Activated CD4-positive, alpha-beta memory T cell treated with anti-CD3 and anti-CD28 coated beads for 36 hours (primary cell): ENCODE data around the gene RBBP8NL. TPM values are rescaled to one million over a fixed set of nuclear protein-coding genes. Genes with fewer than 3 reads are reported as not detected.

Source experiments
- CTCF ChIA-PET: fragments of 350-600 bp; sonication (Branson Sonifier 250); formaldehyde crosslinking; loops from one replicate; lab custom pipeline; 2021; ENCODE audit warnings: antibody characterized with exemption, inconsistent platforms; lab: Charles Lee
- POLR2A ChIA-PET: fragments of 350-600 bp; sonication (Branson Sonifier 250); formaldehyde crosslinking; loops from one replicate; lab custom pipeline; 2021; ENCODE audit warnings: antibody characterized with exemption; lab: Charles Lee
- DNase-seq: peaks from one replicate; pipeline ENCODE4 v3.0.0-alpha.2; 2020
- H3K27ac Mint-ChIP-seq: one replicate; pipeline ENCODE4 v1.8.0; 2021; ENCODE audit warnings: mixed read lengths
- H3K27me3 Mint-ChIP-seq: one replicate; pipeline ENCODE4 v1.8.0; 2021; ENCODE audit warnings: mixed read lengths
- H3K36me3 Mint-ChIP-seq: one replicate; pipeline ENCODE4 v1.8.0; 2021; ENCODE audit warnings: mixed read lengths
- H3K4me1 Mint-ChIP-seq: one replicate; pipeline ENCODE4 v1.8.0; 2021; ENCODE audit warnings: low read depth, mixed read lengths
- H3K4me3 Mint-ChIP-seq: one replicate; pipeline ENCODE4 v1.8.0; 2021; ENCODE audit warnings: mild to moderate bottlenecking, mixed read lengths
- H3K9me3 Mint-ChIP-seq: one replicate; pipeline ENCODE4 v1.8.0; 2021; ENCODE audit warnings: mixed read lengths
- intact Hi-C: fragments of 100-400 bp; cut with micrococcal nuclease; formaldehyde crosslinking; loops from one replicate; pipeline ENCODE4 v1.15.1; 2023
- total RNA-seq, 2 experiments: library from RNA; stranded (reverse); gene quantifications; one replicate each; pipeline ENCODE4 v1.2.3, GENCODE V29; 2021

RBBP8NL gene
- total RNA-seq, 2 experiments from 2014 or later: not detected

DNA sequence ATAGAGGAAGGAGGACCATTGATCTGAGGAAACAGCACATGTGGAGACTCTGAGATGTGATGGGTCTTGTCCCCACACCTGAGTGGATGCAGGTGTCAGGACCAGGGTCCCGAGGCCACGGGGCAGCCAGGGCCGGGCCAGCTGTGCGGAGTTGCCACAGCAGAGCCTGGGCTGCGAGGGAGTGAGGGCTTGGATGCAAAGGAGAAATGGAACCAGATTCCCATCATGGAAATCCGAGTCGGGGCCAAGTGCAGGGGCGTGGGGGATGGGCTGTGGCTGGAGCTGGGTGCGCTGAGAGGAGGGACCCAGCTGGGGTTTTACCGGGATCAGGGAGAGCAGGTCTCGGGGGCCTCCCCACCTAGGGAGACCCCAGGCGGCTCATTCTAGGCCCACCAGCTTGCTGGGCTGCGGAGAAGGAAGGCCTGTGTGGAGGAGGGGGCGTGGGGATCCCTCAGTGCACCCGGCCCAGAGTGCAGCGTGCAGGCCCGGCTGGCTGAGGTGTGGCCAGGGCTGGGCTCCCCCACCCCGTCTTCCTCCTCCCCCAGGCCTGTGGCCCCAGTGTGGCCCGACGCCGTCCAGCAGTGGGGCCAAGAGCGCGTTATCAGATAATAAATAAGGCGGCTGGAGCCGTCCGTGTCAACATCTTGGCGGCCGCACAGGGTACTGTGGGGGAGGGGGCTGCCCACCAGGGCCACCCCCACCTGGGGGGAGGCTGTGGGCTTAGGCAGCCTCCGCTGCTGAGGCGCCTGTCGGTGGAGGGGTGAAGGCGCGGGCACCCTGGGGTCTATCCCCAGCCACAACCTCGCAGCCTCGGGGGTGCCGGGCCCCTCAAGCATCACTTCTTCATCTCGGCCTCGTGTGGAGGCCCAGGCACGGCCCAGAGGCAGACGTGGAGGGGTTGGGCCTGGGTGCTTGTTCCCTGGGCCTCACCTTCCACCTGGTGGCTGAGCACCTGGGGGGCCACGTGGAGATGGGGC lies 31.2 kb upstream of the RBBP8NL start:
- H3K36me3 Mint-ChIP-seq: no peaks in the 10 kb centered on the region
- intact Hi-C loops: no loop called here
- ChIA-PET CTCF (no interaction called here), POLR2A (no interaction called here)
- no peak overlapping the region for H3K4me3 Mint-ChIP-seq
- no peaks in the 10 kb centered on the region for H3K4me1 Mint-ChIP-seq
- no peak for DNase-seq
- no peak overlapping the region for H3K27ac Mint-ChIP-seq
- H3K27me3 Mint-ChIP-seq: peaks cover 10% of the 10 kb centered on the region
- no peaks in the 10 kb centered on the region for H3K9me3 Mint-ChIP-seq

GRCh38 chr20:62457831-62458230 lies 30.5 kb upstream of the RBBP8NL start:
- CTCF ChIA-PET: no interaction called here

GRCh38 chr20:62457098-62457497 lies 29.8 kb upstream of the RBBP8NL start:
- CTCF ChIA-PET: no interaction called here
- H3K4me3 Mint-ChIP-seq: no peak overlapping the region
- no peak overlapping the region for H3K27ac Mint-ChIP-seq
- peaks cover 10% of the 10 kb centered on the region for H3K27me3 Mint-ChIP-seq
- no peaks in the 10 kb centered on the region for H3K9me3 Mint-ChIP-seq
- DNase-seq: no peak
- H3K4me1 Mint-ChIP-seq: no peaks in the 10 kb centered on the region
- POLR2A ChIA-PET: no interaction called here
- intact Hi-C loops: no loop called here
- H3K36me3 Mint-ChIP-seq: no peaks in the 10 kb centered on the region

More at GRCh38 chr20:62457831-62458230, 30.5 kb upstream of the RBBP8NL start:
- Mint-ChIP-seq H3K9me3 (no peaks in the 10 kb centered on the region), H3K27me3 (peaks cover 10% of the 10 kb centered on the region), H3K4me1 (no peaks in the 10 kb centered on the region), H3K36me3 (no peaks in the 10 kb centered on the region), H3K4me3 (no peak overlapping the region), H3K27ac (no peak overlapping the region)
- intact Hi-C loops: no loop called here
- no peak for DNase-seq
- POLR2A ChIA-PET: no interaction called here

GRCh38 chr20:62455929-62456328 lies 28.6 kb upstream of the RBBP8NL start:
- Mint-ChIP-seq H3K9me3 (no peaks in the 10 kb centered on the region), H3K27ac (no peak overlapping the region), H3K36me3 (no peaks in the 10 kb centered on the region), H3K4me3 (no peak overlapping the region), H3K4me1 (no peaks in the 10 kb centered on the region), H3K27me3 (peaks cover 10% of the 10 kb centered on the region)
- no peak for DNase-seq
- intact Hi-C loops: no loop called here
- POLR2A ChIA-PET: no interaction called here
- CTCF ChIA-PET: no interaction called here

DNA sequence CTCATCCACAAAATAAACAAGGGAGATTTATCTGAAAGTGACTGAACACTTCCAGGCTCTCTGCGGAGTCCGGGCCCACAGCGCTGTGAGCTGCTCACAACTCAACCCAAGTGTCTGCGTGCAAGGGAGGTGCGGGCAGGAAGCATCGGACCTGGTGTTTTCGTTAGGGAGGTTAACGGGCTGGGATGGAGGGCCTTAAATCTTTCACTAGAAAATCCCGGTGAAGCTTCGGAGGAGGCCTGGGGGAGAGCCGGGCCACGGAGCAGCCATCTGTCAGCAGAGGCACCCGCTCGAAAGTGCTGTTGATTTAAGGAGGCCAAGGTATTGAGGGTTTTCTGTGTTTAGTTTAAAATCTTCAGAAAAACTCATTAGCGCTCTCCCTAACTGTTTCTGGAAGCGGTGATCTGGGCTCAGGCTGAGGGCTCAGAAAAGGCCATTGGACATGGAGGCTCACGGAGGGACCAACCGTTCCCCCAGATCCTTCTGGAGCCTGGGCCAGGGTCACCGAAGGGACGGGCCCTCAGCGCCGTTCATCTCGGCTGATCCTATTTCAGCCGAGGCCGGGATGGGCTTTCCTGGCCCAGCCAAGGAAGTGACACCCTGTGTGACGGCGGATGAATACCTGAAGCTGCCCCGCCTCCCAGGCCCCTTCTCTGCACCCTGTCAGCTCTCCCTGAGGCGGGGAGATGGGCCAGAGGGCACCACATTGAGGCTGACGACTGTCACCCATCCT lies 27.7 kb upstream of the RBBP8NL start:
- POLR2A ChIA-PET: no interaction called here
- intact Hi-C loops: no loop called here
- Mint-ChIP-seq H3K9me3 (no peaks in the 10 kb centered on the region), H3K4me3 (no peak overlapping the region), H3K4me1 (no peaks in the 10 kb centered on the region), H3K27ac (no peak overlapping the region), H3K36me3 (no peaks in the 10 kb centered on the region), H3K27me3 (peaks cover 10% of the 10 kb centered on the region)
- CTCF ChIA-PET: no interaction called here
- DNase-seq: no peak

GRCh38 chr20:62453186-62453808 lies 26.0 kb upstream of the RBBP8NL start:
- H3K27ac Mint-ChIP-seq: no peak overlapping the region
- no peaks in the 10 kb centered on the region for H3K36me3 Mint-ChIP-seq
- intact Hi-C loops: no loop called here
- no peak for DNase-seq
- peaks cover 10% of the 10 kb centered on the region for H3K27me3 Mint-ChIP-seq
- H3K9me3 Mint-ChIP-seq: no peaks in the 10 kb centered on the region
- H3K4me3 Mint-ChIP-seq: no peak overlapping the region
- ChIA-PET CTCF (no interaction called here), POLR2A (no interaction called here)
- no peaks in the 10 kb centered on the region for H3K4me1 Mint-ChIP-seq

DNA sequence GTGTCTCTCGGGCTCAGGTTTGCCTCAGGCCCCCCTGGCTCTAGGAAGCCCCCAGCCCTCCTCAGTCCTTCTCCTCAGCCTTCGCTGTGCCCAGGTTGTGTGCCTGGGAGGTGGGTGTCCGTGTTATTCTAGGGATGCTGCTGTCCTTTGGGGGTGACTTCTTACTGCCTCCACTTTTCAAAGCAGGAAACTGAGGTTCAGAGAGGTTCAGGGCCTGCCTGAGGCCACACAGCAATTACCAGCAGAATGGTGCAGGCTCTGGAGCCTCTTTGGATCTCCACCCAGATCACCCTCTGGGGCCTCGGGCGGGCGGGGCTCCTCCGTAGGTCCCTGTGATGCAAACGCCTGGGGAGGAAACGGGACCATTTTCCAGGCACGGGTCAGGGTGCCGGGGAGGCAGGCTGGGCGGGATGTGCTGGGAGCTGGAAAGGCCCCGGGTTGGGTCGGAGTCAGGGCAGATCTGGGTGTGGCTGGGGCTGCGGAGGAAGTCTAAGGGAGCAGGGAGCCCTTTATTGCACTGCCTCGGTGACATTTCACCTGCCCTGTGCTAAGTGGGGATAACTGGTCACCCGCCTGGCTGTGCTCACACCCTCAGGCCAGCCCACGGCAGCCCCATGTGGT lies 25.2 kb upstream of the RBBP8NL start:
- no peak overlapping the region for H3K4me3 Mint-ChIP-seq
- H3K4me1 Mint-ChIP-seq: no peaks in the 10 kb centered on the region
- H3K27me3 Mint-ChIP-seq: peaks cover 7% of the 10 kb centered on the region
- POLR2A ChIA-PET: no interaction called here
- intact Hi-C loops: no loop called here
- no peak overlapping the region for H3K27ac Mint-ChIP-seq
- no peak for DNase-seq
- CTCF ChIA-PET: no interaction called here
- no peaks in the 10 kb centered on the region for H3K9me3 Mint-ChIP-seq
- H3K36me3 Mint-ChIP-seq: no peaks in the 10 kb centered on the region

GRCh38 chr20:62451970-62452369 lies 24.6 kb upstream of the RBBP8NL start:
- Mint-ChIP-seq H3K9me3 (no peaks in the 10 kb centered on the region), H3K27me3 (peaks cover 6% of the 10 kb centered on the region), H3K36me3 (no peaks in the 10 kb centered on the region), H3K27ac (no peak overlapping the region), H3K4me1 (no peaks in the 10 kb centered on the region), H3K4me3 (no peak overlapping the region)
- intact Hi-C loops: no loop called here
- POLR2A ChIA-PET: no interaction called here
- CTCF ChIA-PET: no interaction called here
- DNase-seq: no peak

DNA sequence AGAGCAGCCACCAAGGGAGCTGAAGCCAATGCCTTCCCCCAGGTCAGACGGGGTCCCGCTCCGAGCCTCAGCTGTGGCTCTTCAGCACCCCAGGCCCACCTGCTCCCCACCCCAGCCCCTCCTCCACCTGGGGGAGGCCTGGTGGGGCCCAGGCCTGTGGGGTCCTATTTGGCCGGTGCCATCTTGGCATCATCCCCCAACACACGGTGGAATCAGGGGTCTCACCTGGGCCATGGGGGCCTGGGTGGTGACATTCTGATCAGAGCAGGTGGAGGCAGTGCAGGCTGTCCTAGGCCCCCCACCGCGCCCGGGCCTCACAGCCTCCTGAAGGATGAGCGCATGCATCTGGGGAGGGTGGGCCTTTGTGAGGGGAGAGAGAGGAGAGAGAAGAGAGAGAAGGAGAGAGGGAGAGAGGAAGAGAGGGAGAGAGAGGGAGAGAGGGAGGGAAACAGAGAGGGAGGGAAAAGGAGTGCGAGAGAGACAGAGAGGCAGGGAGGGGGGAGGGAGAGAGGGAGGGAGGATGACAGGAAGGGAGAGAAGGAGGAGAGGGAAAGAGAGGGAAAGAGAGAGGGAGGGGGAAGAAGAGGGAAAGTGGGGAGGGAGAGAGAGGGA lies 23.9 kb upstream of the RBBP8NL start:
- Mint-ChIP-seq H3K4me1 (no peaks in the 10 kb centered on the region), H3K9me3 (no peaks in the 10 kb centered on the region), H3K27me3 (peaks cover 4% of the 10 kb centered on the region), H3K27ac (no peak overlapping the region), H3K36me3 (no peaks in the 10 kb centered on the region), H3K4me3 (no peak overlapping the region)
- ChIA-PET POLR2A (no interaction called here), CTCF (no interaction called here)
- no peak for DNase-seq
- intact Hi-C loops: no loop called here

GRCh38 chr20:62449951-62450691 lies 22.8 kb upstream of the RBBP8NL start:
- H3K4me1 Mint-ChIP-seq: no peaks in the 10 kb centered on the region
- no peak overlapping the region for H3K27ac Mint-ChIP-seq
- CTCF ChIA-PET: no interaction called here
- intact Hi-C loops: no loop called here
- no peak overlapping the region for H3K4me3 Mint-ChIP-seq
- POLR2A ChIA-PET: no interaction called here
- peaks cover 3% of the 10 kb centered on the region for H3K27me3 Mint-ChIP-seq
- DNase-seq: no peak
- no peaks in the 10 kb centered on the region for H3K36me3 Mint-ChIP-seq
- H3K9me3 Mint-ChIP-seq: no peaks in the 10 kb centered on the region

DNA sequence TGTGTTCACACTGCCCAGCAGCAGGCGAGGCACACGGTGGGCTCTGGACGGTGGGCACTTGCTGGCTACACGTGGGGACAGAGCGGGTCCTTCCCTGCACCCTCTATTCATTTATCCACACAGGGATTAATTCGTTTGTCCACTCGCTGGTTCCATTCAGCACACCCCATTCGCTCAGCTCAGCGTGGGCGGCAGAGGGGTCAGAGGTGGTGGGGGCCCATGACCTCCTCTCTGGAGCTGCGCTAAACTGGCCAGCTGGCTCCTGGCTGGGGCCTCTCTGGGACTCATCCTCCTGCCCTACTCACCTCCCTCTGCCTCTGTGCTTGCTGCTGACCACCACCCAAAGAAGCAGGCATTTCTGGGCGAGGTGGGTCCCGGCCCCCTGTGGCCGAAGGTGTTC lies 21.4 kb upstream of the RBBP8NL start:
- Mint-ChIP-seq H3K4me1 (no peaks in the 10 kb centered on the region), H3K27me3 (peaks cover 3% of the 10 kb centered on the region), H3K27ac (no peak overlapping the region), H3K9me3 (no peaks in the 10 kb centered on the region), H3K4me3 (no peak overlapping the region), H3K36me3 (no peaks in the 10 kb centered on the region)
- intact Hi-C loops: no loop called here
- ChIA-PET CTCF (no interaction called here), POLR2A (no interaction called here)
- DNase-seq: no peak
